Stimulated activated naive B cell treated with anti-CD40 and anti-IgM and Interleukin-4, amounts not matched to agents 10 μg/mL and 1 μg/mL and 100 μg/mL, for 72 hours (primary cell): ENCODE data around the gene DNAJC17.

Experiments used
- ATAC-seq, 2 donors: fragments of 150-1000 bp; cut with Tn5 transposase; replicated peaks; 2 replicates each; pipeline ENCODE4 v1.10.0; 2021; ENCODE audit warnings: moderate library complexity in 1 of 2
- DNase-seq: peaks from one replicate; pipeline ENCODE4 v3.0.0; 2021
- H3K27ac Mint-ChIP-seq: one replicate; pipeline ENCODE4 v1.8.0; 2022; ENCODE audit warnings: mild to moderate bottlenecking, mixed read lengths
- H3K27me3 Mint-ChIP-seq, 2 donors: one replicate each; pipeline ENCODE4 v1.8.0; 2022; ENCODE audit warnings: mixed read lengths in 2 of 2
- H3K36me3 Mint-ChIP-seq, 2 donors: one replicate each; pipeline ENCODE4 v1.8.0; 2022; ENCODE audit warnings: mixed read lengths in 2 of 2, mild to moderate bottlenecking in 1 of 2
- H3K4me1 Mint-ChIP-seq, 2 donors: one replicate each; pipeline ENCODE4 v1.8.0; 2022; ENCODE audit warnings: mixed read lengths in 2 of 2, mild to moderate bottlenecking in 1 of 2
- H3K4me3 Mint-ChIP-seq, 2 donors: one replicate each; pipeline ENCODE4 v1.8.0; 2022; ENCODE audit warnings: mild to moderate bottlenecking in 2 of 2, mixed read lengths in 2 of 2, moderate library complexity in 1 of 2
- H3K9me3 Mint-ChIP-seq, 2 donors: one replicate each; pipeline ENCODE4 v1.8.0; 2022; ENCODE audit warnings: mixed read lengths in 2 of 2, mild to moderate bottlenecking in 1 of 2

The DNAJC17 gene

DNA sequence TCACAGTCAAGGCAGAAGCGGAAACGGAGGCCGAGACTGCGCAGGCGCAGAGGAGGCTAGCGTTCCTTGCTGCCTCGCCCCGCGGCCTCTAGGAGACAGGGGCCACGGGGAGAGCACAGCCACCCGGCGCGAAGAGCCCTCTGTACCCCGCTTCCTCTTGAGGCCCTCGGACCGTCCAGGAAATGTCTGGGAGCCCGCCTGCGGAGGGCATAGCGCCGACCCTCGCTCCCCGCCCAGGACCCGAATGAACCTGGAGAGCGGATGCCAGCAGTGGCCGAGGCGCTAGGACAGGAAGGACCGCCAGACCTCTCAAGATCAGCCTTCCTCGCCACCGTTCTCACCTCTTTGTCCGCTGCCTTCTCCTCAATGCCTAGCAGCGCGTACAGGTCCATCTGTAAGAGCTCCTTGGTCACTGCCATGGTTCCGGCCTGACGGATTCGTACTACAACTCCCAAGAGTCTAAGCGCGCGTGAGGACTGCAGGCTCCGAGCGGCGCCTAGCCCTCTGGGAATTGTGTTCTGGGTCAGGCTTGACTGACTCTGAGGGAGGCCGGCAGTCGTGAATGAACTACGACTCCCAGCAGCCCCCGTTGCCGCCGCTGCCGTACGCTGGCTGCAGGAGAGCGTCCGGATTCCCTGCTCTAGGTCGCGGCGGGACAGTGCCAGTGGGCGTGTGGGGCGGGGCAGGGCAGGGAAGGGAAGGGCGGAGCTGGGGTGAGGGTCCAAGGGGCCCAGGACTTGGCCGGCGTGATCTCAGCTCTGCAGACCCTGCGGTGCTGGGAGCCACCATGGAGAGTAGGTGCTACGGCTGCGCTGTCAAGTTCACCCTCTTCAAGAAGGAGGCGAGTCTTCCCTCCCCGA, at the start of gene DNAJC17, which contains the start of gene ZFYVE19:
Gene DNAJC17, minus strand, starts transcription at position 446 of the 860 bp plus-strand sequence. Its CDS starts 27 bp downstream, at position 419.
Gene ZFYVE19, plus strand, starts transcription at position 62 of the 860 bp plus-strand sequence. Its CDS starts 501 bp downstream, at position 563.
- Mint-ChIP-seq H3K36me3 (peaks cover 14 to 22% of the 10 kb centered on the region in 2 donors), H3K27me3 (no peaks in the 10 kb centered on the region), H3K4me3 (peak within 1 kb of the TSS; percentile 89 to 91), H3K27ac (peak within 1 kb of the TSS; percentile 98), H3K9me3 (no peaks in the 10 kb centered on the region), H3K4me1 (peaks cover 13 to 21% of the 10 kb centered on the region in 2 donors)
- ATAC-seq (peak; percentile 96 to 97), DNase-seq (peak; percentile 96)

DNA sequence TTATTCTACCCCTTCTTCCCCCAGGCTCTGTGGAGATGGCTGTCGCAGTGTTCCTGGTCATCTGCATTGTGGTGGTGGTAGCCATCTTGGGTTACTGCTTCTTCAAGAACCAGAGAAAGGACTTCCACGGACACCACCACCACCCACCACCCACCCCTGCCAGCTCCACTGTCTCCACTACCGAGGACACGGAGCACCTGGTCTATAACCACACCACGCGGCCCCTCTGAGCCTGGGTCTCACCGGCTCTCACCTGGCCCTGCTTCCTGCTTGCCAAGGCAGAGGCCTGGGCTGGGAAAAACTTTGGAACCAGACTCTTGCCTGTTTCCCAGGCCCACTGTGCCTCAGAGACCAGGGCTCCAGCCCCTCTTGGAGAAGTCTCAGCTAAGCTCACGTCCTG, 49.5 kb upstream of the DNAJC17 start:
- Mint-ChIP-seq H3K27me3 (no peaks in the 10 kb centered on the region), H3K4me1 (peaks cover 12 to 18% of the 10 kb centered on the region in 2 donors), H3K4me3 (no peak overlapping the region), H3K27ac (no peak overlapping the region), H3K36me3 (peaks cover 8 to 9% of the 10 kb centered on the region in 2 donors), H3K9me3 (no peaks in the 10 kb centered on the region)
- ATAC-seq (no peak), DNase-seq (no peak)

DNA sequence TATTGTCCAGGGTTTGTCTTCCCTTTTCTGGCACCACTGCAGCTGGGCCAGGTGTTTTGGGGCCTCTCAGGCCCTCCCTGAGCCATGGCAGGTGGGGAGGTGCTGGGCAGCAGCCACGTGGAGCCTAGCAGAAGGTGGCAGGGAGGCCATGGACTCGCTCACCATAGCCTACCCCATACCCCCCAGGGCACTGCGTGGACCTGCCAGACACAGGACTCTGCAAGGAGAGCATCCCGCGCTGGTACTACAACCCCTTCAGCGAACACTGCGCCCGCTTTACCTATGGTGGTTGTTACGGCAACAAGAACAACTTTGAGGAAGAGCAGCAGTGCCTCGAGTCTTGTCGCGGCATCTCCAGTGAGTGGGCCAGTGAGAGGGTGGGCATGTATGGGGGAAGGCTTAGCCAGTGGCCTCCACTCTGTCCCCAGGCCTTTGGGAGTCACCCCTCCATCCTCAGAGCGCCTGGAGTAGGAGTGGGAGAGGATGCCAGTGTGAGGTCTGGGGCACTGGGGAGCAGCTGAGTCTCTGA, 48.5 kb upstream of the DNAJC17 start:
- Mint-ChIP-seq H3K27ac (peak overlapping the region; percentile 3), H3K36me3 (peaks cover 8 to 11% of the 10 kb centered on the region in 2 donors), H3K27me3 (no peaks in the 10 kb centered on the region), H3K9me3 (no peaks in the 10 kb centered on the region), H3K4me3 (no peak overlapping the region), H3K4me1 (peaks cover 12 to 18% of the 10 kb centered on the region in 2 donors)
- ATAC-seq (no peak), DNase-seq (no peak)

DNA sequence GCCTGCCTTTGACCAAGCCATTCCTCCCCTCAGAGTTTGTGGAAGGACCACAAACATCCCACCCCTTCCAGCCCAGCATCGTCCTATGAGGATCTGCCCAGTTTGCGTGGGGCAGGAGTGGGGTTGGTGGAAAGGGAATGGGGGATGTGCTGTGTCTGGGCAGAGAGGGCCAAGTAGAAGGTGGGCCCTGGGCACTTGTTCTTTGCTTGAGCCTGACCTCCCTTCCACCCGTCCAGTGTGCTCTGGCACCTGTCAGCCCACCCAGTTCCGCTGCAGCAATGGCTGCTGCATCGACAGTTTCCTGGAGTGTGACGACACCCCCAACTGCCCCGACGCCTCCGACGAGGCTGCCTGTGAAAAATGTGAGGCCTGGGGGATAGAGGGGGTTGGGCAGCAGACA, 46.9 kb upstream of the DNAJC17 start:
- Mint-ChIP-seq H3K9me3 (no peaks in the 10 kb centered on the region), H3K27ac (no peak overlapping the region), H3K4me3 (no peak overlapping the region), H3K36me3 (peaks cover 13 to 15% of the 10 kb centered on the region in 2 donors), H3K27me3 (no peaks in the 10 kb centered on the region), H3K4me1 (peaks cover 7 to 15% of the 10 kb centered on the region in 2 donors)
- DNase-seq (no peak), ATAC-seq (no peak)

DNA sequence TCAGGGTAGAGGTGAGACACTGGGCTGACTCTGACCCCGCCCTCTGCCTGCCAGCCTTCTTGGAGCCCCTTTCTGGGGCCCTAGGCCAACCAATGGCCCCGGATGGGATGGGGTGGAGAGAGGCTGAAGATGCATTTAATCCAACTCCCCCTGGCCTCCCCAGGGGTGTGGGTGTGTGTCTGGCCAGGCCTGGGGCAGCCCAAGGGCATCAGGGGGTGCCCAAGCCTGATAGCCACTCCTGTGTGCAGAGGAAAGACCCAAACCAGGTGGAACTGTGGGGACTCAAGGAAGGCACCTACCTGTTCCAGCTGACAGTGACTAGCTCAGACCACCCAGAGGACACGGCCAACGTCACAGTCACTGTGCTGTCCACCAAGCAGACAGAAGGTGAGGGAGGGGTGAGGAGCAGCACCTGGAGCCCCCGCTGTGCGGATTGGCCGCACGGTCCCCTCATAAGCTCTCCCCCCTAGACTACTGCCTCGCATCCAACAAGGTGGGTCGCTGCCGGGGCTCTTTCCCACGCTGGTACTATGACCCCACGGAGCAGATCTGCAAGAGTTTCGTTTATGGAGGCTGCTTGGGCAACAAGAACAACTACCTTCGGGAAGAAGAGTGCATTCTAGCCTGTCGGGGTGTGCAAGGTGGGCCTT, 46.1 kb upstream of the DNAJC17 start:
- H3K27ac Mint-ChIP-seq: no peak overlapping the region

GRCh38 chr15:40852529-40852928, 45.3 kb upstream of the DNAJC17 start:
- no peak overlapping the region for H3K4me3 Mint-ChIP-seq
- H3K36me3 Mint-ChIP-seq: peaks cover 10 to 15% of the 10 kb centered on the region in 2 donors
- no peak overlapping the region for H3K27ac Mint-ChIP-seq
- H3K9me3 Mint-ChIP-seq: no peaks in the 10 kb centered on the region
- peaks cover 9 to 13% of the 10 kb centered on the region in 2 donors for H3K4me1 Mint-ChIP-seq
- DNase-seq (no peak), ATAC-seq (no peak)
- no peaks in the 10 kb centered on the region for H3K27me3 Mint-ChIP-seq

More for the DNA sequence above, 46.1 kb upstream of the DNAJC17 start:
- Mint-ChIP-seq H3K27me3 (no peaks in the 10 kb centered on the region), H3K4me1 (peaks cover 3 to 12% of the 10 kb centered on the region in 2 donors), H3K9me3 (no peaks in the 10 kb centered on the region), H3K36me3 (peaks cover 10 to 15% of the 10 kb centered on the region in 2 donors), H3K4me3 (no peak overlapping the region)
- DNase-seq (no peak), ATAC-seq (no peak)

- Mint-ChIP-seq H3K4me1 (peaks cover 23 to 26% of the 10 kb centered on the region in 2 donors), H3K9me3 (no peaks in the 10 kb centered on the region), H3K27ac (no peak overlapping the region), H3K27me3 (no peaks in the 10 kb centered on the region), H3K36me3 (peaks cover 5 to 9% of the 10 kb centered on the region in 2 donors), H3K4me3 (no peak overlapping the region)
- DNase-seq (no peak), ATAC-seq (no peak)
Measured at GRCh38 chr15:40850576-40851112, 43.4 kb upstream of the DNAJC17 start.

- Mint-ChIP-seq H3K27ac (peak overlapping the region; percentile 70), H3K4me3 (peak overlapping the region; percentile 15 to 51), H3K36me3 (peaks cover 8% of the 10 kb centered on the region in 2 donors), H3K9me3 (no peaks in the 10 kb centered on the region), H3K27me3 (no peaks in the 10 kb centered on the region), H3K4me1 (peaks cover 27 to 37% of the 10 kb centered on the region in 2 donors)
- ATAC-seq (peak; percentile 76 to 78), DNase-seq (peak; percentile 41)
Measured at GRCh38 chr15:40847223-40847961, 40.1 kb upstream of the DNAJC17 start.

DNA sequence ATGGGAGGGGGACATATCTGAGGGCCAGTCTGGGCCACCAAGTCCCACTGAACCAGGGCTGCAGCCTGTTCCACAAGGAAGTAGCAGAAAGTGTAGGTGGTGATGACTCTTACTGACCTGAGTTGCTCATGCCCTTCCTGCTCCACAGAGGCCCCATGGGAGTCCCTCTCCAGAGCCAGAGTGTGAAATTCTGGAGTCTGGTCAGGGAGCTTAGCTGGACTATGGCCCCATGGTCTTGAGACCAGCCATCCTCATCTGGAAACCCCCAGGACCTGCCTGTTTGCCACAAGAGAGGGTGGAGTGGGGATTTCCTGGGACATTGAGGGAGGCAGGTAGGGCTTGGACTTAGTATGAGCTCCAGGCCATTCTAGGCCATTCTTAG, 39.6 kb upstream of the DNAJC17 start:
- H3K36me3 Mint-ChIP-seq: peaks cover 8% of the 10 kb centered on the region in 2 donors
- H3K27ac Mint-ChIP-seq: peak overlapping the region; percentile 52
- no peaks in the 10 kb centered on the region for H3K27me3 Mint-ChIP-seq
- no peak for DNase-seq
- peaks cover 27 to 37% of the 10 kb centered on the region in 2 donors for H3K4me1 Mint-ChIP-seq
- peak overlapping the region; percentile 15 to 51 for H3K4me3 Mint-ChIP-seq
- peak; percentile 18 to 22 for ATAC-seq
- no peaks in the 10 kb centered on the region for H3K9me3 Mint-ChIP-seq

DNA sequence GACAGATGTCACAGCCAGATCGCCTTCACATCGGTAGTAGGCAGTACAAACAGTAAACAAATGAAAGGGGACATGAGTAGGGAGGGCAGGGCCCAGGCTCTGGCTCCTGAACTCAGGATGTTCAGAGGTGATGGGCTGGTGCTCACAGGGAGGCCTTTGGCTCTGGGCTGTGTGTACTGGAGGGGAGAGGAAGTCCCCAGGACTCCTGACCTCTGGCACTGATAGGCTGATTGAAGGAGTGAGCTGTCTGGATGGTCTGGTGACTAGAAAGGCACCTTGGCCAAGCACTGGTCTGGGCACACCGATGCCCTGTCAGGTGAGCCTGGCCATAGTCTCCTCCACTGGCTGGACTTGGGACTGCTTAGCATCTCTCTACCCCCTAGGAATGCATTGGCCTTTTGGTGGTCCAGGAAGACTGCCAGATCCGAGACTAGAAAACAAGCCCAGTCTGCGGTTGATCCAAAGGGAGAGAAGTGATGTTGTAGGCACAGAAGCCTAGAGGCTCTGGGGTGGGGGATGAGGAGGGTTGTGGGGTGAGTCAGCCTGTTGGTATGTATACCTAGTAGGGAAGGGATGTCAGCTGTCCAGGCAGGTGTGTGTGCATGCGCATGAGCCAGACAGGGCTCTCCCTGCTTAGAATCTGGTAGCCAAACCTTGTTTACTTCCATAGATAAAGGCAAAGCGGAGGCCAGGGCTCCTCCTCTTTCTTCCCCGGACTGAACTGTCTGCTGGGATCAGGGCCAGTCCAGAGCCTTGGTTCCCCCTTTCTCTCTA, 38.4 kb upstream of the DNAJC17 start:
- Mint-ChIP-seq H3K36me3 (peaks cover 6 to 8% of the 10 kb centered on the region in 2 donors), H3K4me1 (peaks cover 27 to 37% of the 10 kb centered on the region in 2 donors), H3K27me3 (no peaks in the 10 kb centered on the region), H3K9me3 (no peaks in the 10 kb centered on the region), H3K4me3 (peak overlapping the region in 1 of 2 donors; percentile 89), H3K27ac (no peak overlapping the region)
- DNase-seq (no peak), ATAC-seq (no peak)

DNA sequence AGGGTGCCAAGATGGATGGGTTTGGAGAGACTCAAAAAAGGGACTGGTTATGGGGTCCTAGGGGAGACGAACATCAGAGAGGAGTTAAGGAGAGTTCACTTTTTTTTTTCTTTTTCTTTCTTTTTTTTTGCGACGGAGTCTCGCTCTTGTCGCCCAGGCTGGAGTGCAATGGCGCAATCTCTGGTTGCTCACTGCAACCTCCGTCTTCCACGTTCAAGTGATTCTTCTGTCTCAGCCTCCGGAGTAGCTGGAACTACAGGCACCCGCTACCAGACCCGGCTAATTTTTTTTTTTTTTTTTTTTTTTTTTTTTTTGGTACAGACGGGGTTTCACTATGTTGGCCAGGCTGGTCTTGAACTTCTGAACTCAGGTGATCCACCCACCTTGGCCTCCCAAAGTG, 37.8 kb upstream of the DNAJC17 start:
- ATAC-seq (no peak), DNase-seq (no peak)
- H3K4me3 Mint-ChIP-seq: peak overlapping the region; percentile 89 to 91
- H3K27me3 Mint-ChIP-seq: no peaks in the 10 kb centered on the region
- H3K27ac Mint-ChIP-seq: peak overlapping the region; percentile 89
- H3K4me1 Mint-ChIP-seq: peaks cover 27 to 37% of the 10 kb centered on the region in 2 donors
- no peaks in the 10 kb centered on the region for H3K9me3 Mint-ChIP-seq
- peaks cover 2 to 3% of the 10 kb centered on the region in 2 donors for H3K36me3 Mint-ChIP-seq

DNA sequence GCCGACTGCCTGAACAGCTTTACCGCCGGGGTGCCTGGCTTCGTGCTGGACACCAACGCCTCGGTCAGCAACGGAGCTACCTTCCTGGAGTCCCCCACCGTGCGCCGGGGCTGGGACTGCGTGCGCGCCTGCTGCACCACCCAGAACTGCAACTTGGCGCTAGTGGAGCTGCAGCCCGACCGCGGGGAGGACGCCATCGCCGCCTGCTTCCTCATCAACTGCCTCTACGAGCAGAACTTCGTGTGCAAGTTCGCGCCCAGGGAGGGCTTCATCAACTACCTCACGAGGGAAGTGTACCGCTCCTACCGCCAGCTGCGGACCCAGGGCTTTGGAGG, 37.4 kb upstream of the DNAJC17 start:
- DNase-seq (peak; percentile 38), ATAC-seq (peak; percentile 52 to 59)

More for the DNA sequence above, 37.4 kb upstream of the DNAJC17 start:
- peaks cover 27 to 37% of the 10 kb centered on the region in 2 donors for H3K4me1 Mint-ChIP-seq
- no peaks in the 10 kb centered on the region for H3K27me3 Mint-ChIP-seq
- no peaks in the 10 kb centered on the region for H3K9me3 Mint-ChIP-seq
- peak overlapping the region; percentile 89 for H3K27ac Mint-ChIP-seq
- H3K4me3 Mint-ChIP-seq: peak overlapping the region; percentile 89 to 91
- H3K36me3 Mint-ChIP-seq: peaks cover 2 to 3% of the 10 kb centered on the region in 2 donors
